HT1080 (cell line): ENCODE measurements around the gene PCF11. TPM values are rescaled to one million over a fixed set of nuclear protein-coding genes. Genes with fewer than 3 reads are reported as not detected.
A peak's percentile ranks its signal among the peaks of the same experiment; 100 is the strongest.

ENCODE experiments used
- DNase-seq: peaks from one replicate; pipeline ENCODE4 v3.0.0-alpha.2; 2015; ENCODE audit warnings: low read depth
- total RNA-seq: library from RNA; depleted of rRNA; stranded (reverse); fragments of >200 nt; shearing (Covaris generic); gene quantifications from 2 replicates; pipeline ENCODE4 v1.2.3, GENCODE V29; 2014

PCF11 gene
- total RNA-seq, 1 experiment from 2014 or later, result 20.4 TPM

DNA sequence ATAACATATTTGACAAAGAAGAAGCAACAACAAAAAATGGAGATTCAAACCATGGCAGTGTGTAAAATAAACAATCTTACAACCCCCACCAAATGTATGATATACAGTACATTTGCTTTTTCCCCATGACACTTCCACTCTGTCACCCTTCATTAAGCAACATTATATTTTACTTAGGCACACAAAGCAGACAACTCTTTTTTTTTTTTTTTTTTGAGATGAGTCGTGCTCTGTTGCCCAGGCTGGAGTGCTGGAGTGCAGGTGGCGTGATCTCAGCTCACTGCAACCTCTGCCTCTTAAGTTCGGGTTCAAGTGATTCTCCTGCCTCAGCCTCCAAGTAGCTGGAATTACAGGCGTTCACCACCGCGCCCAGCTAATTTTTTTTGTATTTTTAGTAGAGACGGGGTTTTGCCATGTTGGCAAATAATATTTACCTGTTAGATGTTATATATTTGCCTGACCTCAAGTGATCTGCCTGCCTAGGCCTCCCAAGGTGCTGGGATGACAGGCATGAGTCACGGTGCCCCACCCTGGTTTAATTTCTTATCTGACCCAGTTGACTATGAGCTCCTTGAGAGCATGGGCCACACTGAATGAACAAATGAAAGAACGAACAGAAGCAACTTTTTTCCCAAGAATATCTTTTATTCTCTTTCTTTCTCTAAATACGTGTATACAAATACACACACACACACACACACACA, 5.5 kb upstream of the PCF11 start:
- DNase-seq, result peak; percentile 77

DNA sequence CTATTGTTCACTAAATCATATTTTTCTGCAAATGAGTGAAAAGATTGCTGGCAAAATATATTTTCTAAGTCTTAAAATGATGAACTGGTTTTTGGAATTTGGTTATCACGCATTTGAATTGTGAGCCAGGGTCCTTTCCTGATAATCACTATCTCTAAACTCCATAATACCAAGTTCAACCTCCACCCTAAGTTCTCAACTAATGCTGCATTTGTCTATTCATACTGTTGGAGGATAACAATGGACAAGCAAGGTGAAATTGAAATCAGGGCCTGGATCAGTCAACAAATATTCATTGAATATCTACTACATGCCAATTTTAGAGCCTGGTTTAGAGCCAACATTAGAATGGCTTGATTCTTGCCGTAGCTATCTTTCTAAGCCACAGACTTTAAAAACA, 4.7 kb upstream of the PCF11 start:
- DNase-seq, result no peak

DNA sequence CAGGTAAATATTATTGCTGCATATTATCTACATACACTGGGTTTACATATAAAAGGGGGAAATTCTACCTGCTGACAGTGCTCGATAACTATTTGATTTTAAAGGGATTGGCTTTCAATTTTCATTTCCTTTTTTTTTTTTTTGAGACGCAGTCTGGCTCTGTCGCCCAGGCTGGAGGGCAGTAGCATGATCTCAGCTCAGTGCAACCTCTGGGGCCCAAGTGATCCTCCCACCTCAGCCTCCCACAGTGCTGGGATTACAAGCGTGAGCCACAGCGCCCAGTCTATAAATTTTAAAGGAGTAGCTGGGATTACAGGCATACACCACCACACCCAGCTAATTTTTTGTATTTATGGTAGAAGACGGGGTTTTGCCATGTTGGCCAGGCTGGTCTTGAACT, 3.2 kb upstream of the PCF11 start:
- no peak for DNase-seq

DNA sequence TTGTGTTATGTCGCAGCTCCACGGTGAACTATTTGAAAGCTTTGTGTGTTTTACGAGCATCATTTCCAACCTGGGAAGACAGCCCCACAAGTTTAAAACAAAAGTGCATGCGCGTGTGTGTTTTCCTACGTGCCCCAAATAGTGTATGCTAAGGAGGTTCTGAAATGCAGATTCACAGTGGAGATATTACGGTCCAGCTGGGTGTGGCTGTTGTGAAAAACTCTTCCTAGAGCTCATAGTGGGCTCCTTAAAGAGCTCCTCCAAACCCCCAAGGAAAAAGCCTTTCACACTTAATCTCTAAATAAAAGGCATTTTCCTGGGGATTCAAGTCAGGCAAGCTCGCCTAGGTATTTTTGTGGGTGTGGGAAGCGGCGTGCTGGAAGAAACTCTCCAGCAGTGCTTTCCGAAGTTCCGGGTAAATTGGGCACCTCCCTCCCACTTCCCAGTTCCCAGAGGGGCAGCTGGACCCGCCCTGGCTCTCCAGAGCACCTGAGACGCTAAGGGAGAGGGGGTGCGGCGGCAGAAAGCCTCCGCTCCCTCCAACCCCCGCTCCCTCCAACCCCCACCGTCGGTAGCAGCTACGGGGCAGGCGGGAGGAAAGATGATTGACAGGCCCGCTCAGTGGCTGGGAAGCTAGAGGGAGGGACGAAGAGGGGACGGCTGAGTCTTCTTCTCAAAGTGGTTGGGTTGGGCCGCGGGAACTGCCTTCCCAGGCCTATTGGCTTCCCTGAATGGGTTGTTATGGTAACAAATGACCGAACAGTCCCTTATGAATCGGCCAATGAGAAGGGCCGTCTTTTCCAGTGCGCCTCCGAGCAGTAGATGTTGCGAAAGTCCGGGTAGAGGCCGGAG, 561 bp upstream of the PCF11 start:
- peak; percentile 100 for DNase-seq

DNA sequence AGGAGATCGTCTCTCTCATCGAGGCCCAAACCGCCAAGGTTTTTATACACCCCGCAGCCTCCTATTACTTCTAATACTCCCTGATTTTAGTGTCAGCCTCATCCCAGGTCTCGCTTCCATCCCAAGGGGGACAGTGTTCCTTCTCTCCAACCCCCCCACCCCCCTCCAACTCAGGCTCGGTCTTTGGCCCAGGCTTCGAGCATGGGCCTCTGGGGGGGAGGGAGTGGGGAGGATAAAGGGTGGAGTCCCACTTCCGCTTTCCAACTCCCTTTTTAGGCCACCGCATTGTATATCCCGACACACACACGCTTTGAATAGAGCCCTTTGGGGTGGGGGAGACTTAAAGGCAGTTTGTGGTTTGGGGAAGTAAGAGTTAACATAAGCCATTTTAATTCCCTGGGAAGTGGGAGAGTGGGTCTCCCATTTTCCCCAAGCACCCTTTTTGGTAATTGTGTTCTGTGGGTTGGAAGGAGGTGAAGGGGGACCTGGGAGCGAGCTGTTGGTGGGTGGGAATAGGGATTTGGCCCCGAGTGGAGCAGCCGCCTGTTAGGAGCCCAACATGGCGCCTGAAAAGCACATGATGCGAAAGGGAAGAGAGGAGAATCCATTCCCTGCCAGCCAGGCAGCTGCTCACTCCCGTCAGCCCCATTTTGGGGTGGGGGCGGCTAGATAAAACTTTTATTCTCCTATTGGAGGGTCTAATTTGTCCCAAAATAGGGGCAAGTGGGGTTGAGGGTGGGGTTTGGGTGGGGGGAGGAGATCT, 844 bp downstream of the PCF11 start:
- DNase-seq, result peak; percentile 73

DNA sequence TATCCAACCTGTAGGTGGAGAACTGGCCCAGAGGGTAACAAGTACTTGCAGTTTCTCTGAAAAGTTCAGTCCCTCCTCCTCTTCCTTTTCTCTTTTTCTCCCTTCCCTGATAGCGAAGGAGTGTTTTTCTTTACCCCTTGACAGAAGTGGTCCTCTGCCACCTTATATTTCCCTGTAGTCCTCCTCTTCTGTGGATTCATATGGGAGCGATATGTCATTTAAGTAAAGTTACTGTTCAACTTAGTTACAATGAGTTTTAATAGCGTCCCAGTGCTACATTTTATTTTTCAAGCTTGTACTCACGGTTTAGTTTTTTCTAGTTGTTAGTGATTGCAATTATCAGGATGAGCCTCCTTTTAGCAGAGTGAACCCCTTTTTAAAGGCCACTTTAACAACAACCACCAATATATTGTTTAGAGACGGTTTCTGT, 1.4 kb downstream of the PCF11 start:
- DNase-seq, result no peak

DNA sequence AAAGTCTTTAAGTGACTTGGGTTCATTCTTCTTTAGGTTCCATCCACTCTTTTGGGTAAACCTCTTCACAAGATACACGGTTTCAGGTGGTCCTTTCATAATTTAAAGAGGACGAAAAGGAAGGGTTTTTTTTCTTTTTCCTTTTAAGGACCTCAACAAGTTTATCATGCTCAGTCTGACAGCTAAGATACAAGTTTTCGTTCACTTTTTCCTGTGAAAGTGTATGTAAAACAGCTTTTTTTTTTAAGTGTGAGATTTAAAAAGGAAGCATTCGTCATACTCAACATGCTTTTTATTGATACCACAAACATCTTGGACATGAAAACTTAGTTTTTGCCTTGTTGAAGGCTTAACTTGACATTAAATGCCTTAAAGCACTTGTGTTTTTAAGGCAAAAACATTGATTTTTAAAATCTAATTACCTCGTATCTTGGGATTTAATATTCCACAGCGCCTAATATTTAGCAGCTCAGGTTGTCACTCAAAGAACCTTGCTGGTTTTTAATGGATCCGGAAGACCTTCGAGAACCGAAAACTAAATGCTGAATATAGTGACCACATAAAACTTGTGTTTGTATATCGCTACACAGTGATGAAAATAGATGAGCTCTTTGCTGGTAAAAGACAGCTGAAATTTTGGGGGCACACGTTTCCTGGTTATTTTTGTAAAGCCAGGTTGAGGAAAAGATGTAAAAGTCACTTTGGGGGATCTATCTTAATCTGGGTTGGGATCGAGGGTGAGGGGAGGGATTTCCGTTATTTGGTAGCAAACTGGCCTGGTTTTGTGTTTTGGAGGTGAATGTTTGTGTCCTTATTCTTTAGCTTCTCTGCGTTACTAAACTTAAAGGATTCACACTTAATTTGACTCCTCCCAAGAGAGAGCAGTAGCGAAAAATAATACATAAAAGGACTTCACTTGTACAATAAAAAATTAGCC, 2.3 kb downstream of the PCF11 start:
- no peak for DNase-seq

DNA sequence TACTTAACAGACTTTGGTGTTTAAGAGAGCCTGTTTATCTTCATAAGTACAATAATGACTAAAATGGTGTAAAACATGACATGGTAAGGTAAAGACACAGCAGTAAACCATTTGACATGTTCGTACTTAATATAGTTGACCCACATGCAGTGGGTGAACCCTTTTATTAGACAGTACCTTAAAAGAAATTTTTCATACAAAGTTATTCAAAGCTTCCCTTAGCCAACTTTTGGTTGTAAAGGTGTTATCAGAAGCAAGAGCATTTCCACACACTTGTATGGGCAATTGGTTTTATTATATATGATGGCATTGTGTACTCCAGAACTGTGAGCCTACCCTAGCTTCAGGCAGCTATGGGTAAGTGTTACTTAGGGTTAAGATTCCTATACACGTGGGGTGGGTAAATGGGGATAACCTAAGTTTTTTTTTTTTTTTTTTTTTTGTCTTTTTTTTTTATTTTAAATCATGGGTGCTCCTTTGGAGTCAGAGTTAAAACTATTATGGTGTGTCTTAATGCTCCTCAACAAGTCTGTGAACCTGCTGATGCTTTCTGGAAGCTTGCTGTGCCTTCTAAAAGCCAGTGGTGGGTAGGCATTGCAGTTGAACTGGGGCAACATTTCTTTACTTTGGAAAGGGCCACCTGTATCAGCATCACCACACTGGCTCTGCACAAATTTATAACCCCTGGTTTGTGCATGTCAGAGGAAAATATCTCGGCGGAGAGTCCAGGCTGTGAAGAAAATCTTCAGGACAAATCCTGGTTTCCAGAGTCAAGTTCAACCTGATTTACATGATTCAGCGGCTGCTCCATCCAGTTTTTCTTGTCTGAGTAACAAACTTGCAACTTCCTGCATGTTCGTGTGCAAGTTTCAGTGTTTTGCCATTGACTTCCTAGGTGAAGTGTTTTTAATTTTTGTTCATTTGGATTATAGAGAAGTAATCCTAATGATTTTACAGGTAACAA, 3.3 kb downstream of the PCF11 start:
- peak; percentile 36 for DNase-seq

DNA sequence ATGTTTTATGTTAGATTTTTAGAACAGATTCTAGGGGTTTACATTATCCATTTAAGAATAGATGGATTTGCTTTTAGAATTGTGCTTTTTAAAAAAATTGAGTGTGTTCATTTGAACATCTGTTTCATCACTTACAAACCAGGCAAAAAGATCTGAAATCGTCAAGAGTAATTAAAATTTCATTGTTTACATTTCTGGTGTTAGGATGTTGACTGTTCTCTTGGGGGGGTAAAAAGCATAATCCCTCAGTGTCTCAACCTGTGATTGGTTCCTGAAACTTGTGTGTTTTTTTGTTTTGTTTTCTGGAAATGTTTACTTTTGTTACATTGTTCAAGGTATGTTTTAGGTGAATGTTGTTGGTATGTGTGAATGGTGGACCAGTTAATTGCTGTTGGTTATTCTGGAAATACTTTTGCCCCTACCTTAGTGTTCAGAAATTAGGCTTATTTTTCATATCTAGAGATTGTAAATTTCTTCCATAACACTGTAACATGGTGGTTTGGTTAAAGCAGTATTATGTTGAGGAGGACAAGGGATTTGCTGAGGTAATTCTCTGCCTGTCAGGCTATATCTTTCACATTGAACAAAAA, 4.8 kb downstream of the PCF11 start:
- no peak for DNase-seq

DNA sequence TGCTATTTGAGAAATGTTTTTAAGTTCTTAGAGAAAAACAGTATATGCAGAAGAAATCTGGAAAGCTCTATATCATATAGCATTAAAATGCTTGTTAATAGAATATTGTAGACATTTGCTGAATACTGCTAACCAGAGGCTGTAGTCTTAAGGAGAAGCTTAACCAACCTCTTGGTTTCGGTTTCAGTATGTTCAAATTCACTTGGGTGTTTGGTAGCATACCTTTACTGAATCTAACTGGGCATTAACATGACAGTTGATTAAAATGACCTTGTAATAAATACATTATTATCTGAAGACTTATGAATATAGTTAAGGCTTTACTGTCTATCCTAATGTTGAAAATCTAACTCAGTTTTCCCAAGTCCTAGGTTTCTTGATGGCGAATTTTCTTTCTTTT, 5.4 kb downstream of the PCF11 start:
- no peak for DNase-seq

DNA sequence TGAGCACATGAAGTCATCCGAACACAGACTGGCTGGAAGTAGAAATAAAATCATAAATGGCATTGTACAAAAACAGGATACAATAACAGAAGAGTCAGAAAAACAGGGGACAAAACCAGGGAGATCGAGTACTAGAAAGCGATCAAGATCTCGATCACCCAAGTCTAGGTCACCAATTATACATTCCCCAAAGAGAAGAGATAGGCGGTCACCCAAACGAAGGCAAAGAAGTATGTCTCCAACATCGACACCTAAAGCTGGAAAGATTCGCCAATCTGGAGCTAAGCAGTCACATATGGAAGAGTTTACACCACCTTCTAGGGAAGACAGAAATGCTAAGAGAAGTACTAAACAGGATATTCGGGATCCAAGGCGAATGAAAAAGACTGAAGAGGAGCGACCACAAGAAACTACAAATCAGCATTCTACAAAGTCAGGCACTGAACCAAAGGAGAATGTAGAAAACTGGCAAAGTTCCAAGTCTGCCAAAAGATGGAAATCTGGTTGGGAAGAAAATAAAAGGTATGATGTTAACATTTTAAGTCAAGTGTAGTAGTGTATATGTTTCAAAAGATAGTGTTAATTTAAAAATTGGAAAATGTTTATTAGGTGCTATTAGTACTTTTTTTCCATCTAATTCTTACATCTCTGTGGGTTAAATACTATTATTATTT, 9.4 kb downstream of the PCF11 start:
- no peak for DNase-seq

DNA sequence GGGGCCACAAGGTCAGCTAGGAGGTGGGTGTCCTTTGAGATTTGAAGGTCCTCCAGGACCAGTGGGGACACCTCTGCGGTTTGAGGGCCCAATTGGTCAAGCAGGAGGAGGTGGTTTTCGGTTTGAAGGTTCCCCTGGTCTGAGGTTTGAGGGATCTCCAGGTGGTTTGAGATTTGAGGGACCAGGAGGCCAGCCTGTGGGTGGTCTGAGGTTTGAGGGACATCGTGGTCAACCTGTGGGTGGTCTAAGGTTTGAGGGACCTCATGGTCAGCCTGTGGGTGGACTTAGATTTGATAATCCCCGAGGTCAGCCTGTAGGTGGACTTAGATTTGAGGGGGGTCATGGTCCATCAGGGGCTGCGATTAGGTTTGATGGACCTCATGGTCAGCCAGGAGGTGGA, 11.8 kb downstream of the PCF11 start:
- DNase-seq, result no peak

DNA sequence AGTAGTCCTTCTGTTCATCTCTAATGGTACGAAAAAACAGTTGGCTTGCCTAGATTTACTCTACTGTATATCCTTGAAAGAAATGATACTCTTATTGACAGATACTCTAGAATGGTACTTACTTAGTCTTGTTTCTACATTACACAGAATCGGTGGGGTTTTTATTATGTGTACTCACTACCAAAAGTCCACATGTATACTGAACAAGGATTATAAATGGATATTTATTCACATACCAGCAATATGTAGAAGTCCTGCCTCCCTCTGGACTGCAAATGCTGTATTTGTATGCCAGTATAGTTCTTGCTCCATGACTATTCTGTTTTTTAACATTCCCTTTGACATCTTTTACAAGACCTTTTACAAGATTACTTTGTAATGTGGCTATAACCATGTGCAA, 13.9 kb downstream of the PCF11 start:
- DNase-seq, result no peak

DNA sequence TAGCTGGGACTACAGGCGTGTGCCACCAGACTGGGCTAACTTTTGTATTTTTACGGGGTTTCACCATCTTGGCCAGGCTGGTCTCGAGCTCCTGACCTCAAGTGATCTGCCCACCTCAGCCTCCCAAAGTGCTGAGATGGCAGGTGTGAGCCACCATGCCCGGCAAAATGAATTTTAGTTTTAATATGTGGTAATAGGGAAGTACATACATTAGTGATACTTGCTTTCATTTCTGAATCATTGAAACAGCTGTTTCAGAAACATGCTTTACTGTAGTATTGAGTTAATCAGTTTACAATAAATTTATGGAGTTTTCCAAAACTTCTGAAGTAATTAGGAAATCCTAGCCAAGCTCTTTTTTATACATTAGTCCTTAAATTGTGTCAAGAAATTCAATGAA, 15.6 kb downstream of the PCF11 start:
- DNase-seq, result no peak

DNA sequence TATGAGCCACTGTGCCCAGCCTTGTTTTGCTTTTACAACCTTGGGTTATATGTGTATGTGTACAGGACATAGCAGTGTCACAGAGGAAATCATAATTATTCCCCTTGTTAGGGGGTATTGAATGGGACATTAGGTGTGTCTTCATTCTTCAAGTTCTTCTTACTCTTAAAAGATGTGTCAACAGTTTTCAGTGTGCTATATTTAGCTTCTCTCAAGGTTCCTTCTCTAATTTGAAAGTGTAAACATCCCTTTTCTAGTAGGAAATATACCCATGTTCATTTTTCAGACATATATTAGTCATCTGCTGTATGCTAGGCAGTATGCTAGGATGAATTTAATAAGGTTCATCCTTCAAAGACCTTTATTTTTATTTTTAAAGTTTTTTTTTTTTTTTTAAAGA, 17.1 kb downstream of the PCF11 start:
- no peak for DNase-seq

DNA sequence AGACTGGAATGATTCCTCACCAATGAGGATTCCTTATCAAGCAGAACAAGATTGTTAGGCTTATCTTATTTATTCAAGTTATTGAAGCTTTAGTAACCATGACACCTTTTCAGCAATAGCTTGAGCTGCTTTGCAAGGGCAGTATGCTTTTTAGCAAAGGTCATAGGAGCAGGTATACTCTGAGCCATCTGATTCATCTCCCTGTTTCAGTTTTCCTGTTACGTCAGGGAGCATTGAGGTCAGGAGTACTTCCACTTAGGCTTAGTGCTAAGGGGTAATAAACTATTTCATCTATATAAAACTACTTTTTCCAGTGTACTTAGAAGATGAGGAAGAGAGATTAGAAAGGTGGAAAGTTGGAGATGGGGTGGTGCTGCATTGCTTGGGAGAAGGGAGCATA, 18.9 kb downstream of the PCF11 start:
- no peak for DNase-seq

DNA sequence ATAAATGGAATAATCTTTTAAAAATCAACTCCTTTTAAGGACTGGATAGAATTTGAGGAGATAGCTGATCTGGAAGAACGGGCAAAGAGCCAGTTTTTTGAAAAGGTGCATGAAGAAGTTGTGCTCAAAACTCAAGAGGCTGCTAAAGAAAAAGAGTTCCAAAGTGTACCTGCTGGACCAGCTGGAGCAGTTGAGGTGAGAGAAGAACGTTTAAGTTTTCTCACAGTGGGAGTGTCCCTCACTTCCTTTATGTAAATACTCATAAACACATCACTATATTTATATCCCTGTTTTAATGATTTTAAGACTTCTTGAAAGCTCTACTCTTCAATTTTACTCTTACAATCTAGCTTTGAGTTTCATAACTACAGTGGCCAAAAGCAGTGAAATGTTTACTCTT, 24.9 kb downstream of the PCF11 start:
- no peak for DNase-seq

DNA sequence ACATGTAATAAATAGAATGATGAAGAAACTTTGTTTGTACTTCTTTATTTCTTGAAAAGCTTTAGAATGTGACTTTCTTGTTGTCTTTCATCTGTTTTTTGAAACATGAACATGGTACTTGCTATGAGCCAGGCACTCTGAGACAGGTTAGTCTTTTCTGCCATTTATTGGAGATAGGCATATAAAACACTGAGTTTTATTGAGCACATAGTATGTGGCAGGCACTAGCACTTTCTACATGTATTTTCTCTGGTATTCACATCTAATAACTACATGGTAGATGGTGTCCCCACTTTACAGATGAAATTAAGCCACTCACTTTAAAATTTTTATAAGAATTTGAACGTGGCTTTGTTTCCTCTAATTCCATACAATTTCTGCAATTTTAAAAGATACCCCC, 28.8 kb downstream of the PCF11 start:
- no peak for DNase-seq

DNA sequence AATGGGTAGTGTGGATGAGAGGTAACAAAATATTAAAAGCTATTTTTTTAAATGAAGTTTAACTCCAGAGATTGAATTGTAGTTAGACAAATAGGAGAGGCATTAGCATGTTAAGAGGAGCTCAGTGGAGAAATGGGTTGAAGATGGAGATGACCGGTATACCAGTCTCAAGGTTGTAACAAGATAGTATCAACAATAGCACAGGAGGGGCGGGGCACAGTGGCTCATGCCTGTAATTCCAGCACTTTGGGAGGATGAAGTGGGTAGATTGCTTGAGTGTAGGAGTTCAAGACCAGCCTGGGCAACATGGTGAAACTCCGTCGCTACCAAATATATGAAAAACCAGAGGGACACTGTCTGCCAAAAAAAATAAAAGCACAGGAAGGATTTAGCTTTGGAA, 30.5 kb downstream of the PCF11 start:
- no peak for DNase-seq
